ENCODE measurements around the gene ERC2. TPM values are rescaled to one million over a fixed set of nuclear protein-coding genes. Genes with fewer than 3 reads are reported as not detected.

Gene ERC2
- total RNA-seq, 1 experiment from 2014 or later = 0.90 TPM

- H3K36me3 ChIP-seq (ENCODE audit: insufficient read depth, low read length, poor library complexity, severe bottlenecking) = no peaks in the 10 kb centered on the region
- H3K27me3 ChIP-seq (replicated peaks; ENCODE audit: insufficient read depth, low read depth, low read length, poor library complexity) = no peaks in the 10 kb centered on the region
- BruUV-seq (replicated peaks) = no TSS peak
- POLR2A ChIA-PET (ENCODE audit: low non-redundant PET) = interaction anchor here (0.6 kb wide), 1 partner anchor 17 kb away, joined by 3 read pairs; no protein-coding TSS in a partner anchor
- no peak overlapping the region for H3K4me3 ChIP-seq (ENCODE audit: low read depth, low read length, poor library complexity, severe bottlenecking)
- TF ChIP-seq CTCF (conservative IDR thresholded peaks at IDR 0.05; ENCODE audit: low read depth, low read length) = no peak
- no peak for TF ChIP-seq EZH2 (IDR thresholded peaks at IDR 0.05; ENCODE audit: borderline replicate concordance, low read depth, low read length, poor library complexity, severe bottlenecking)
- CTCF ChIA-PET = no interaction called here
- intact Hi-C loops (cut with micrococcal nuclease; ENCODE audit: unreplicated experiment) = no loop called here
- H3K9me3 ChIP-seq (ENCODE audit: low read depth, low read length, poor library complexity, severe bottlenecking) = no peaks in the 10 kb centered on the region
- no peak for DNase-seq (ENCODE audit: low spot score)
- H3K4me1 ChIP-seq (ENCODE audit: insufficient read depth, low read length, poor library complexity, severe bottlenecking) = no peaks in the 10 kb centered on the region
- H3K27ac ChIP-seq (ENCODE audit: low read depth, low read length, poor library complexity, severe bottlenecking) = no peak overlapping the region
Measured at GRCh38 chr3:55662683-55663082, 805.6 kb downstream of the ERC2 start.

GRCh38 chr3:55661571-55661970 is 806.7 kb downstream of the ERC2 start:
- no peaks in the 10 kb centered on the region for H3K9me3 ChIP-seq (ENCODE audit: low read depth, low read length, poor library complexity, severe bottlenecking)
- no peak for DNase-seq (ENCODE audit: low spot score)
- POLR2A ChIA-PET (ENCODE audit: low non-redundant PET) = no interaction called here
- H3K4me1 ChIP-seq (ENCODE audit: insufficient read depth, low read length, poor library complexity, severe bottlenecking) = no peaks in the 10 kb centered on the region
- TF ChIP-seq CTCF (conservative IDR thresholded peaks at IDR 0.05; ENCODE audit: low read depth, low read length) (no peak), EZH2 (IDR thresholded peaks at IDR 0.05; ENCODE audit: borderline replicate concordance, low read depth, low read length, poor library complexity, severe bottlenecking) (no peak)
- H3K27me3 ChIP-seq (replicated peaks; ENCODE audit: insufficient read depth, low read depth, low read length, poor library complexity) = no peaks in the 10 kb centered on the region
- no peaks in the 10 kb centered on the region for H3K36me3 ChIP-seq (ENCODE audit: insufficient read depth, low read length, poor library complexity, severe bottlenecking)
- no TSS peak for BruUV-seq (replicated peaks)
- H3K27ac ChIP-seq (ENCODE audit: low read depth, low read length, poor library complexity, severe bottlenecking) = no peak overlapping the region
- CTCF ChIA-PET = no interaction called here
- no peak overlapping the region for H3K4me3 ChIP-seq (ENCODE audit: low read depth, low read length, poor library complexity, severe bottlenecking)
- intact Hi-C loops (cut with micrococcal nuclease; ENCODE audit: unreplicated experiment) = no loop called here

GRCh38 chr3:55661141-55661540 is 807.1 kb downstream of the ERC2 start:
- Histone ChIP-seq H3K4me3 (ENCODE audit: low read depth, low read length, poor library complexity, severe bottlenecking) (no peak overlapping the region), H3K4me1 (ENCODE audit: insufficient read depth, low read length, poor library complexity, severe bottlenecking) (no peaks in the 10 kb centered on the region), H3K9me3 (ENCODE audit: low read depth, low read length, poor library complexity, severe bottlenecking) (no peaks in the 10 kb centered on the region), H3K36me3 (ENCODE audit: insufficient read depth, low read length, poor library complexity, severe bottlenecking) (no peaks in the 10 kb centered on the region), H3K27ac (ENCODE audit: low read depth, low read length, poor library complexity, severe bottlenecking) (no peak overlapping the region), H3K27me3 (replicated peaks; ENCODE audit: insufficient read depth, low read depth, low read length, poor library complexity) (no peaks in the 10 kb centered on the region)
- no peak for DNase-seq (ENCODE audit: low spot score)
- TF ChIP-seq EZH2 (IDR thresholded peaks at IDR 0.05; ENCODE audit: borderline replicate concordance, low read depth, low read length, poor library complexity, severe bottlenecking) = no peak
- TF ChIP-seq CTCF (conservative IDR thresholded peaks at IDR 0.05; ENCODE audit: low read depth, low read length) = no peak
- no TSS peak for BruUV-seq (replicated peaks)
- CTCF ChIA-PET = no interaction called here
- POLR2A ChIA-PET (ENCODE audit: low non-redundant PET) = no interaction called here
- intact Hi-C loops (cut with micrococcal nuclease; ENCODE audit: unreplicated experiment) = no loop called here

Measured in A673 (cell line).